Stimulated activated CD4-positive, alpha-beta T cell treated with anti-CD3 and anti-CD28 coated beads, Interleukin-1b, Interleukin-23, amount 100 ng/mL, for 48 hours (primary cell): Measurements from ENCODE around the gene CLIP3.
A peak's percentile ranks its signal among the peaks of the same experiment; 100 is the strongest.
"Not testable (repeated sequence)": the region's sequence is repeated elsewhere in the genome, so short reads cannot be mapped to it uniquely, and the experiment has no call there.

Source experiments
- DNase-seq: peaks from one replicate; pipeline ENCODE4 v3.0.0-alpha.2; 2020

Gene CLIP3

GRCh38 chr19:36006955-36007354, 25.7 kb downstream of the CLIP3 start:
- DNase-seq = no peak

GRCh38 chr19:36003284-36003683, 29.4 kb downstream of the CLIP3 start:
- DNase-seq = no peak

- DNase-seq = no peak
Observed at GRCh38 chr19:36001605-36002004, 31.1 kb downstream of the CLIP3 start.

GRCh38 chr19:35996777-35997176, 35.9 kb downstream of the CLIP3 start:
- no peak for DNase-seq

- DNase-seq = peak; percentile 96
Observed at GRCh38 chr19:35995048-35995993, 37.4 kb downstream of the CLIP3 start, which contains the start of gene SDHAF1. Gene SDHAF1, plus strand, starts transcription at chr19:35995188. Its CDS starts 87 bp downstream, at chr19:35995275.

GRCh38 chr19:35993923-35994598, 38.6 kb downstream of the CLIP3 start:
- DNase-seq = no peak

- DNase-seq = no peak
Observed at GRCh38 chr19:35992907-35993765, 39.5 kb downstream of the CLIP3 start.

- DNase-seq = no peak
Observed at GRCh38 chr19:35991731-35992450, 40.8 kb downstream of the CLIP3 start.

GRCh38 chr19:35990771-35991730, 41.6 kb downstream of the CLIP3 start:
- no peak for DNase-seq

- no peak for DNase-seq
Observed at GRCh38 chr19:35990156-35990555, 42.5 kb downstream of the CLIP3 start.

- no peak for DNase-seq
Observed at GRCh38 chr19:35988824-35989223, 43.8 kb downstream of the CLIP3 start.

- no peak for DNase-seq
Observed at GRCh38 chr19:35987571-35987896, 45.1 kb downstream of the CLIP3 start.

- no peak for DNase-seq
Observed at GRCh38 chr19:35986664-35987570, 45.8 kb downstream of the CLIP3 start.

GRCh38 chr19:35986111-35986510, 46.6 kb downstream of the CLIP3 start:
- no peak for DNase-seq

- DNase-seq = no peak
Observed at GRCh38 chr19:35983177-35983576, 49.5 kb downstream of the CLIP3 start.

- not testable (repeated sequence) for DNase-seq
Observed at GRCh38 chr19:35980997-35981396, 51.7 kb downstream of the CLIP3 start.

GRCh38 chr19:35978832-35979365, 53.8 kb downstream of the CLIP3 start:
- DNase-seq = no peak

GRCh38 chr19:35978271-35978670, 54.4 kb downstream of the CLIP3 start:
- no peak for DNase-seq

GRCh38 chr19:35977446-35978222, 55.0 kb downstream of the CLIP3 start:
- peak; percentile 45 for DNase-seq
